Osteoblast (primary cell): Measurements from ENCODE around the gene PBX2. TPM values are rescaled to one million over a fixed set of nuclear protein-coding genes. Genes with fewer than 3 reads are reported as not detected.

Experiments used
- DNase-seq: peaks from one replicate; pipeline ENCODE4 v3.0.0; 2011; ENCODE audit warnings: low spot score, mixed read lengths; ENCODE audit not compliant: insufficient read length; ENCODE audit errors: missing footprints
- H2AFZ ChIP-seq: 2 replicates; pipeline ENCODE4 v1.6.0; 2011; ENCODE audit warnings: mild to moderate bottlenecking, low read length
- H3K27ac ChIP-seq: 2 replicates; pipeline ENCODE4 v1.5.1; 2011; ENCODE audit warnings: mild to moderate bottlenecking, low read depth, low read length, moderate library complexity
- H3K27me3 ChIP-seq: 2 replicates; pipeline ENCODE4 v1.6.0; 2012; ENCODE audit warnings: mild to moderate bottlenecking, control low read depth, inconsistent platforms, low read length, moderate library complexity; ENCODE audit not compliant: insufficient read depth
- H3K36me3 ChIP-seq: 2 replicates; pipeline ENCODE4 v1.5.1; 2011; ENCODE audit warnings: mild to moderate bottlenecking, low read length, control low read depth, moderate library complexity; ENCODE audit not compliant: insufficient read depth
- H3K4me1 ChIP-seq: 2 replicates; pipeline ENCODE4 v1.5.1; 2011; ENCODE audit warnings: mild to moderate bottlenecking, low read length, control low read depth, moderate library complexity; ENCODE audit not compliant: insufficient read depth
- H3K4me2 ChIP-seq: 2 replicates; pipeline ENCODE4 v1.6.0; 2011; ENCODE audit warnings: mild to moderate bottlenecking, low read length; ENCODE audit not compliant: insufficient read depth
- H3K4me3 ChIP-seq: fragments of 200-600 bp; sonication (generic); 3 replicates; pipeline ENCODE4 v1.5.1; 2012; ENCODE audit warnings: mild to moderate bottlenecking, low read length, inconsistent platforms; ENCODE audit not compliant: insufficient read depth
- H3K79me2 ChIP-seq: 2 replicates; pipeline ENCODE4 v1.6.0; 2012; ENCODE audit warnings: mild to moderate bottlenecking, low read length, control low read depth, inconsistent platforms; ENCODE audit not compliant: insufficient read depth
- H3K9me3 ChIP-seq: 2 replicates; pipeline ENCODE4 v1.5.1; 2011; ENCODE audit warnings: low read depth, low read length, control low read depth
- H4K20me1 ChIP-seq: 2 replicates; pipeline ENCODE4 v1.6.0; 2012; ENCODE audit warnings: mild to moderate bottlenecking, low read length, control low read depth; ENCODE audit not compliant: insufficient read depth
- total RNA-seq: library from RNA; depleted of rRNA; stranded (reverse); fragments of >200 nt; gene quantifications from 2 replicates; pipeline ENCODE4 v1.2.3, GENCODE V29; 2012
- TF ChIP-seq, protein P1 (sequence below): IDR thresholded peaks from 2 replicates; pipeline ENCODE4 v1.5.1; 2011; ENCODE audit warnings: mild to moderate bottlenecking, low read depth, low read length, moderate library complexity; ENCODE audit errors: extremely low read depth

Gene PBX2
- total RNA-seq, 1 donor: 17.4 TPM

DNA sequence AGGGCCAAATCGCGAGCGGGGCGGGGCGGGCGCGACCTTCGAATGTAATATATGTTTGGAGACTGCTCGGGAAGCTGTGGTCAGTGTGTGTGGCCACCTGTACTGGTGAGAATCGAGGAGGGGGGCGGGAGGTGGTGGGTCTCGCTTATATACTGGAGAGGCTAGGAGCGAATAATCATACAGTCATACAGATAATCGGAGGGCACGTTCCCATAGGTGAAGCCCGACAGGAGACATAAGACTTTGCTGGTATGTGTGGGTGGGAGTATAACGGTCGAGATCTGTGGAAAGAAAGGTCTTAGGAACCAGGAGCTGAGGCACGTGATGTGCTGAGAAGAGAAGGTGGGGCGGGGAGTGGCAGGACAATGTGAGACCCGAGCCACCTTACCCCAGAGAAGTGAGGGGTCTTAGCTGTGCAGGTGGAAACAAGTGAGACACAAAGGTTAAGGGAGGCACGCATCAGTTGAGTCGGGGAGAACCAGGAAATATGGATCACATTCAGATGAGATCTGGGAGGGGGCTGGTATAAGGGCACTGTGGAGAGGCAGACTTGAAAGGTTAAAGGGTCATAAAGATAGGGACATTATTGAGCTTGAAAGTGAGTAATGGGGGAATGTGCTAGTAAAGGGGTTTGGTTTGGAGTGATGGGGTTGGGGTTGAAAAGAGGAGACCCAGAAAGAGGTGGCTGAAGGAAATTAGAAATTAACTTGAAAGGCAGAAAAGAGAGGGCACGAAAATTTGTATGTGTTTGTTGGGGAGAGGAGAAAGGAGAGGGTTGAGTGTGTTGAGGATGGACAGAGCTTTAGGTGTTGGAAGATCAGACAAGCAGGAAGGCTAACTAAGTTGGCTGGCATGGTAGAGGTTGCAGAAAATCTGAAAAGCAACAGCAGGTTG, 11.2 kb downstream of the PBX2 start:
- Histone ChIP-seq H3K4me1 (peaks cover 35% of the 10 kb centered on the region), H3K36me3 (peaks cover 26% of the 10 kb centered on the region), H3K9me3 (no peaks in the 10 kb centered on the region), H3K79me2 (peaks cover 31% of the 10 kb centered on the region), H2AFZ (peak overlapping the region; percentile 87), H3K4me2 (peak overlapping the region; percentile 99), H3K27me3 (no peaks in the 10 kb centered on the region), H3K27ac (peak overlapping the region; percentile 93), H4K20me1 (no peaks in the 10 kb centered on the region), H3K4me3 (peak overlapping the region; percentile 86)
- DNase-seq: peak; percentile 42
- TF ChIP-seq, protein P1, sequence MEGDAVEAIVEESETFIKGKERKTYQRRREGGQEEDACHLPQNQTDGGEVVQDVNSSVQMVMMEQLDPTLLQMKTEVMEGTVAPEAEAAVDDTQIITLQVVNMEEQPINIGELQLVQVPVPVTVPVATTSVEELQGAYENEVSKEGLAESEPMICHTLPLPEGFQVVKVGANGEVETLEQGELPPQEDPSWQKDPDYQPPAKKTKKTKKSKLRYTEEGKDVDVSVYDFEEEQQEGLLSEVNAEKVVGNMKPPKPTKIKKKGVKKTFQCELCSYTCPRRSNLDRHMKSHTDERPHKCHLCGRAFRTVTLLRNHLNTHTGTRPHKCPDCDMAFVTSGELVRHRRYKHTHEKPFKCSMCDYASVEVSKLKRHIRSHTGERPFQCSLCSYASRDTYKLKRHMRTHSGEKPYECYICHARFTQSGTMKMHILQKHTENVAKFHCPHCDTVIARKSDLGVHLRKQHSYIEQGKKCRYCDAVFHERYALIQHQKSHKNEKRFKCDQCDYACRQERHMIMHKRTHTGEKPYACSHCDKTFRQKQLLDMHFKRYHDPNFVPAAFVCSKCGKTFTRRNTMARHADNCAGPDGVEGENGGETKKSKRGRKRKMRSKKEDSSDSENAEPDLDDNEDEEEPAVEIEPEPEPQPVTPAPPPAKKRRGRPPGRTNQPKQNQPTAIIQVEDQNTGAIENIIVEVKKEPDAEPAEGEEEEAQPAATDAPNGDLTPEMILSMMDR: no peak

DNA sequence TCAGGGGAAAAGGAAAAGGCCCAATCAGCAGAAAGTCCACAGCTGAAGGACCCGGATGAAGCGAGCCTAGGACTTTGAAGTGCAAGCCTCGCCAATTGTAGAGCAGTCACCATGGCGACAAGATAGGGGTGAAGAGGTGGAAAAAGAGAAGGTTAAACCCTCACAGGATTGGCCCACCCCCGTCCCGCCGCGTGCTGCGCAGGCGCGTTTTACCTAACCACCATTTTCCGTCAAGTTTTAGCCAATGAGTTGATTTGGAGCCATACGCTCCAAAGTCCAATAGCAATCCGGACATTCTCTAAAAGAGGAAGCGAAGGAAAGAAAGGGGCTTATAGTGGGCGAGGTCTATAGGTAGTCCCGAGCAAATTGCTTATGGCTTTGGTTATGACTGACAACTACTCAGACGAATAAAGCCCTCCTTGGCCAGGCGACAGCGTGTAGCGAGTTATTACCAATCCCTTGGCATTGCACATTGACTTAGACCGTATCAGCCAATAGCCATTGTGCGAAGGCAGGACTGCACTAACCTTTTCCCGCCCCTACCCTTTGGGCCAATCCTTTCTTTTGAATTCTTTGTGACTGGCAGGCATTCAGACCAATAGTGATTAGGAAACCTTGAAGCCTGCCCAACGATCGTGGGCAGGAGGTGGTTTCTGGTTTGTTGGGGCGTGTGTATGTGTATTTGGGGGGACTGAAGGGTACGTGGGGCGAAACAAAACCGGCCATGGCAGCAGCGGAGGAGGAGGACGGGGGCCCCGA, 12.0 kb downstream of the PBX2 start, which contains the start of gene RNF5:
TSS of gene RNF5 (plus strand) at position 618 of the 759 bp plus-strand sequence. CDS start at position 725, 107 bp downstream.
- Histone ChIP-seq H3K27me3 (no peaks in the 10 kb centered on the region), H3K36me3 (peaks cover 20% of the 10 kb centered on the region), H3K79me2 (peaks cover 40% of the 10 kb centered on the region), H3K4me3 (peak within 1 kb of the TSS; percentile 86), H2AFZ (peak within 1 kb of the TSS; percentile 93), H3K4me2 (peak within 1 kb of the TSS; percentile 99), H3K9me3 (no peaks in the 10 kb centered on the region), H3K4me1 (peaks cover 35% of the 10 kb centered on the region), H3K27ac (peak within 1 kb of the TSS; percentile 93), H4K20me1 (no peaks in the 10 kb centered on the region)
- TF ChIP-seq, protein P1: no peak
- DNase-seq: peak; percentile 99

DNA sequence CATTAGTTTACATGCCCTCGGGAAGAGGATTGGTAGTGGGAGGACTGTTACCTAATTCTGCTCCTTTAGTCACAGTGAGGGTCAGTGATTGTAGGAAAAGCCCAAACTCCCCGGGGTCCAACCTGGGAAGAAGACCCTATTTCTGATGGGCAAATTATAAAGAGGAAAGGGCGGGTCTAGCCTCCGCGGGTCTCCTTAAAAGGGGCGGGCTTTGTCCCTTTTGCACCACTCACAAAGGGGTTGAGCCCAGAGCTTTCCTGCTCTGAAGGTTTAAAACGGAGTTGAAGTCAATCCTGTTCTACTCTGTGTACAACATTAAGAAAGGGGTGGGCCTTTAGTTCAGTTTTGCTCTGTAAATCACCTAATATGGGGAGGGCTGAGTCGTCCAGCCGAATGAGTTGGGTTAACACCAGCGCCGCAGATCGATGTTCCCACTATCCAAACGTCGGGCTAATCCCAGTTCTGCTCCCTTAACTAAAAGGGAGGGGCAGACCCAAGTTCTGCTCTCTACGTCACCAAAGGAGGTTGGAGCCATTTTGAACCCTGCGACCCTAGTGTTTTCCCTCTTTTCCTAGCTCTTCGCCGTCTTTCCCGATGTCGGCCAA, 12.7 kb downstream of the PBX2 start:
- H3K27ac ChIP-seq: peak overlapping the region; percentile 93
- peak; percentile 92 for DNase-seq
- peaks cover 13% of the 10 kb centered on the region for H3K36me3 ChIP-seq
- peak overlapping the region; percentile 86 for H3K4me3 ChIP-seq
- peak overlapping the region; percentile 99 for H3K4me2 ChIP-seq
- H4K20me1 ChIP-seq: no peaks in the 10 kb centered on the region
- H3K4me1 ChIP-seq: peaks cover 35% of the 10 kb centered on the region
- H3K9me3 ChIP-seq: no peaks in the 10 kb centered on the region
- H3K27me3 ChIP-seq: no peaks in the 10 kb centered on the region
- peaks cover 47% of the 10 kb centered on the region for H3K79me2 ChIP-seq
- TF ChIP-seq, protein P1: no peak
- H2AFZ ChIP-seq: peak overlapping the region; percentile 93
